MV-4-11 (cell line): ENCODE results near the gene CRB3.

ENCODE experiments used
- DNase-seq: peaks from one replicate; lab custom pipeline; 2025; lab: John Stamatoyannopoulos, UW

Gene CRB3

DNA sequence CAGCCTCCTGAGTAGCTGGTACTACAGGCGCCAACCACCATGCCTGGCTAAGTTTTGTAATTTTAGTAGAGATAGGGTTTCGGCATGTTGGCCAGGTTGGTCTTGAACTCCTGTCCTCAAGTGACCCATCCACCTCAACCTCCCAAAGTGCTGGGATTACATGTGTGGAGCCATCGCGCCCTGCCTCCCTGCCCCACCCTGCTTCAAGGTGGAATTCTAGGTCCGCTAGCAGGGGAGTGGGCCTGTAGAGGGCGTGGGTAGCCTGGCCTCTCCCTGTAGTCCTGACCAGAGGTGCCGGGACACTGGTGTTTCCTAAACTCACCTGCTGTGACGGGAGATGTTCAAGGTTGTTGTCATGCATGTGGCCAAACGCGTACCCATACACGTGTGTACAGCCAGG, 30.9 kb upstream of the CRB3 start:
- no peak for DNase-seq

DNA sequence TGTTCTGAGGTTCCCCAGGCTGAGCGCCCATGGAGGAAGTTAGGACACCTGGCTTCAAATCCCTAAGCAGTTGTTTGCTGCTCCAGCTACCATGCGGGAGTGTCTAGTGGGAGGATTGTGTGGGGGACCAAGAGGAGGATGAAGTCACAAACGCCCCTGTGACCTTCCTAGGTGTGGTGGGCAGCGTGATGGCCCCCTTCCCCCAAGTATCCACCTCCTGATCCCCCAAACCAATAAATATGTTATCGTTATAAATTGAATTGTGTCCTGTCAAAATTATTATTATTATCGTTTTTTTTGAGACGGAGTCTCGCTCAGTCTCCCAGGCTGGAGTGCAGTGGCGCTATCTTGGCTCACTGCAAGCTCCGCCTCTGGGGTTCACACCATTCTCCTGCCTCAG, 30.4 kb upstream of the CRB3 start, which contains the start of gene SLC25A41:
TSS of gene SLC25A41 (minus strand) at position 101 of the 400 bp plus-strand sequence. CDS start at position 31, 70 bp downstream.
- no peak for DNase-seq

DNA sequence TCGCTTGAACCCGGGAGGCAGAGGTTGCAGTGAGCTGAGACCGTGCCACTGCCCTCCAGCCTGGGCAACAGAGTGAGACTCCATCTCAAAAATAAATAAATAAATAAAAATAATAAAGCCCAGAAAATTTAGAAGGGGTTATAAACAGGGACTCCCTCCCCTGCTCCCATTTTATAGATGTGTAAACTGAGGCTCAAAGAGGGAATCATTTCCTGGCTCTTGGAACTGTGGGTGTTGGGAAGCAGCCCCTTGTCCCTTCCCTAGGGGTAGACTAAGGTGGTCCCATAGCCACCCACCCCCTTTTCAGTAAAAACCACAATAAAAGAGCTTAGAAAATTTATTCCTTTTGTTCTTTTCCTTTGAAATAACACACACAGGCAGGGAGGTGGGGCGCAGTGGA, 24.3 kb upstream of the CRB3 start:
- no peak for DNase-seq

DNA sequence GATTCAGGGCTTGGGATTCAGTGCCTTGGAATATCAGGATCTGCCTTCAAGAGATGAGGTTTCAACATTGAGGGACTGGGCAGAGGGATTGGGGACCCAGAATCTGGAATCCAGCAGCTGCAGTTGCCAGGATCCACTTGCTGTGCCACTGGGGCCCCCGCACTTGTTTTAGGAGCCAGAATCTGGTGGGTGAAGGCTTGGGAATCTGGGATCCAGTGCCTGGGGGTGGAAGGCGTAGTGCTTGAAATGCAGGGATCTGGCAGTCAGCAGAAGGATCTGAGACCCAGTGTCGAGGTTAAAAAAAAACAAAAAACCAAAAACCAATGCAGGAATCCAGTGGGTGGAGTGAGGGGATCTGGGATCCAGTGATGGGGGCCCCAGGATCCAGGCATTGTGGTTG, 23.2 kb upstream of the CRB3 start:
- no peak for DNase-seq

DNA sequence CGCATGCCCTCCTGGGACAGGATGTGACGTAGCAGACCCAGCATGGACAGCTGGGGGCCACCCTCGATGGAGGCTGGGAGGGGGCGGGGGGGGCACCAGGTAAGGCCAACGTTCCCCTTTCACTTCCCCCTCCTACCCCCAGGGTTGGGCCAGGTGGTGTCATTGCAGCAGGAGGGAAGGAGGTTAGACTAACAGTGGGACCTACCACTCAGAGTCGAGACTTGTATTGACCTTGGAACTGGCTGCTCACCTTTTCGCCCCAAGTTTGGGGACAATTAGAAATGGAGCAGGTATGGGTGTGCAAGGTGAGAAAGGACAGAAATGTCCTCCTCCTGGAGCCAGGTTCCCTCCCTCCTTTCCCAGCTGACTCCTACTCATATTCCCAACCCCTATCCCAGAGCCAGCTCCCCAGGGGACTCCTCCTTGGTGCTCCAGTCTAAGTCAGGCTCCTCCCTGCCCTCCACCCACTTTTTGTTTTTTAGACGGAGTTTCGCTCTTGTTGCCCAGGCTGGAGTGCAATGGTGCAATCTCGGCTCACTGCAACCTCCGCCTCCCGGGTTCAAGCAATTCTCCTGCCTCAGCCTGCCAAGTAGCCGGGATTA, 21.9 kb upstream of the CRB3 start:
- DNase-seq = no peak

DNA sequence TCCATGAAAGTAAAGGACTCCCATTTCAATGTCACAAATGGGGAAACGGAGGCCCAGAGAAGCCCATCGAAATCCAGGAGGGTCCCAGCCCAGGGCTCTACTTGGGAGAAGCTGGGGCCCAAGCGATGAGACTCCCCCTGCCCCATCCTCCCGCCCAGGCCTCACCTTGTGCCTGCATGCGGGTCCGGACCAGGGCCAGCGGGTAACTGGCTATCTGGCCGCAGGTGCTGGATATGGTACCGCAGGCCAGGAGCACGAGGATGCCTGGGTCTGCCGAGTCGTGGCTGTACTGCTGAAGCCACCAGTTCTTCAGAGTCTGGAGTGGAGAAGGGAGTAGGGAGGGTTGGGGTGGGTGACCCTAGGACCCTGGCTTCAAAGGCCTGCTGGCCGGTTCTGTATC, 20.1 kb upstream of the CRB3 start:
- DNase-seq = no peak

DNA sequence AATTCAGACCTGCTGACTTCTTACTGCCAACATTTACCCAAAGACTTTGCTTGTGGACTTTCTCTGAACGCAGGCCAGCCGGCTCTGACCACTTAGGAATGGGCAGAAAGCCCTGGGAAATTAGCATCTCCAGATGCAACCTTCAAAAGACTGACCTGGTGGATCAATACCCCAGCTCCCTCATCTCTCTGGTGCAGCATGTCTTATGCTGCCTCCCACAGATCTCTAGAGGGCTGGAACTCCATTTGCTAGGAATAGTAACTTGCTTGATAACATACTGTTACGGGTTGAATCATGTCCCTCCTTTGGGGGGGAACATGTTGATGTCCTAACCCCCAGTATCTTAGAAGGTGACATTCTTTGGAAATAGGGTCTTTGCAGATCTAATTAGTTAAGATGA, 17.6 kb upstream of the CRB3 start:
- DNase-seq = no peak

DNA sequence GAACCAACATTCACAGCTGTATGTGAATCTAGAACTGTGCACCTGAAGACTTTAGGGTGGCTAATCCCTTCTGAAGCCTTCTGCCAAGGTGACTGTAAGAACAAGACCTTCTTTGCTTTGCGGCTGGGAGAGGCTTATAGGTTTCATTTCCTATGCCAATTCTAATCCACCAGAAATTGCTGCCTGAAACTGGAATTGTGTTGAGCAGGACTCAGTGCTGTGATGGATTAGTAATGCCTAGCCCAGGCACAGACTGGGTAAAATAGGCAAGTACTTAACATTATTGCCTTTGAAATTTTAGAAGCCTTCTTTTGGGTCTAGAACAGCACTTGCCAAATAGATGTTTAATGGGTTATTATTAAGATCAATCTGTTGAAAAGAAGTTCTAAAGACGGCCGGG, 16.0 kb upstream of the CRB3 start:
- no peak for DNase-seq

DNA sequence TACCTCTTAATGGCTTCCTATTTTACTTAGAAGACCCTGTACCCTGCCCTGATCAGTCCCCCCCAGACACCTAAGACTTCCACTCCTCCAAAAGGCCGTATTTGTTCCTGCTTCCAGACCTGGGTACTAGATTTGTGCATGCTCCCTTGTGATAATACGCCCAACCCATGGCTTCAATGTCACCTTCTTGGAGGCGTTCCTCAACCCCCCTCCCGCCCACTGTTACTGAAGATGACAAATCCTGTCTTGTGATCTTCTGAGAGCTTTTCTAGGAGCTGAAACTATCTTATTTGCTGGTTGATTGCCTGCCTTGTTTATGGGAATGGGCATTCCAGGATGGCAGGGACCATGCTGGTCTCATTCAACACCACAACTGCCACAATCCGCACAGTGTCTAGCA, 13.9 kb upstream of the CRB3 start:
- DNase-seq = no peak

DNA sequence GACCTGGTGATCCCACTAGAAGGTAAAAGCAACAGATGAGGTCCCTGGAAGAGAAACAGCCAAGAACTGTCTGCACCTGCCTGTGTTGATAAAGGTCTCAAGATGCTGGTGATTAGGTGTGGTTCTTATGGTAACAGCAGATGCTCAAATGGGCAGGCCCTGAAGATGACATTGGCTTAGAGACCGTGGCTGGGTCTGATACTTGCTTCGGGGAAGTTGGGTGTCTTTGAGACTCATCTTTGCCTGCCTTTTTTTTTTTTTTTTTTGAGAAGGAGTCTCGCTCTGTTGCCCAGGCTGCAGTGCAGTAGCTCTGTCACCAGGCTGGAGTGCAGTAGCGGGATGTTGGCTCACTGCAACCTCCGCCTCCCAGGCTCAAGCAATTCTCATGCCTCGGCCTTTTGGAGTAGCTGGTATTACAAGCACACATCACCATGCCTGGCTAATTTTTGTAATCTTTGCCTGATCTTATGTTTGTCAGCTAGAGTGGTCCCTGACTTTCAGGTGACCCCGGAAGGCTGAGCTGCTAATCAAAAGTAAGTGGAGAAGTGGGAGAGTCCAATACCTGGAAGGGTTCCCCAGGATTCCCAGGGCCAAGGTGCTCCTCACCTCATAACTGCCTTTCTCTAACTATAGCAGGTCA, 12.4 kb upstream of the CRB3 start:
- no peak for DNase-seq

DNA sequence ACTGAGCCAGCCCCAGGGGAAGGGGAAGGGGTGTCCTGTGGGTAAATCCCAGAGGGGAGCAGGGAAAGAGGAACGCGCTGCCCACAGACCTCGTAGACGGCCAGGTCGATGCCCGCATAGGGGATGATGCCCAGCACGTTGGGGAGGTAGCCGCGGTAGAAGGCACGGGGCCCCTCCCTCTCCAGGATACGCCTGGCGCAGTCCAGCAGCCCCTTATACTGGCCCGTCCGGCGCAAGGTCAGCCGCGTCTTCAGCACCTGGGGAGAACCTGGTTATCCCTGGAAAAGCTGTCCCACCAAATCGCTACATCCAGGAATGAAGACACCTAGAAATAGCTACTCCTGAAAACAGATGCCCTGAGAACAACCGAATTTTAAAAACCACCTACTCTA, 11.9 kb upstream of the CRB3 start:
- no peak for DNase-seq

DNA sequence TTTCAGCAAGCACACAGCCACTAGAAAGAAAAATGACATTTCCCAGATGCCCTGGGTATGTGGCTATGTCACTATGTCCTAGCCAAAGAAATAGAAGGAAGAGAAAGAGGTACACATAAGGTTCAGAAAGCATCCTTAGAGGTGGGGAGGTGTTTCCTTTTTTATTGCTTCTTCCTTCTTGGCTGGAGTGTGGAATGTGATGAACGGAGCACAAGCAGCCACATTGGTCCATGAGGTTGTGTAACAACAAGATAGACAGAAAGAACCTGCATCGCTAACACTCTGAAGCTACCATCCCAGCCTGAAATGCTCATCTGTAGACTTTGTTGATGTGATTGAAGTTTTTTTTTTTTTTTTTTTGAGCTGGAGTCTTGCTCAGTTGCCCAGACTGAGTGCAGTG, 11.2 kb upstream of the CRB3 start:
- no peak for DNase-seq

DNA sequence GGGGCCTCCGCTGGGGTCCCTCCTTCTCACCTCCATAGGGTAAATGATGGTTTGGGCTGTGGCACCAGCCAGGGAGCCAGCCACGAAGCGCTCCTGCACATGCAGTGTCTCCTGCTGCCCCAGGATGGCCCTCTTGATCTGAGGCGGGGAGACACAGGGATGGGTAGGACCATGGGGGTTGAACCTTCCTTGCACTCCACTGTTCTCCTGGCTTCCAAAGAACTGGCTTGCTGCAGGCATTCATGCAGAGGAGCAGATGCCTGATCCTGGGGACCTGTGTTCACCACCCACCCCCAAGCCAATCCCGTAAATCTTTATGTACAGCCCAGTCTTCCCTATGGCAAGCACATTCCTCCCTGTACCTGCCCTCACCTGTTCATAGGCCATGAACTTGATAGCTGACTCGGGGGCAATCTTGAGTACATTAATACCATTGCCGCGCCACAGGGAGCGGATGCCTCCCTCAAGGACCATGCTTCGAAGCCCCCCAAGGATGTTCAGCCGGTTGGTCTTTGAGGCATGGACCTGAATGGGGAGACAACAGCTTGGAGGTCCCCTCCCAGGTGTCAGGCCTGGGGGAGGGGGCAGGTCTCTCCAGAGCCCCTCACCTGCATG, 10.0 kb upstream of the CRB3 start:
- no peak for DNase-seq

DNA sequence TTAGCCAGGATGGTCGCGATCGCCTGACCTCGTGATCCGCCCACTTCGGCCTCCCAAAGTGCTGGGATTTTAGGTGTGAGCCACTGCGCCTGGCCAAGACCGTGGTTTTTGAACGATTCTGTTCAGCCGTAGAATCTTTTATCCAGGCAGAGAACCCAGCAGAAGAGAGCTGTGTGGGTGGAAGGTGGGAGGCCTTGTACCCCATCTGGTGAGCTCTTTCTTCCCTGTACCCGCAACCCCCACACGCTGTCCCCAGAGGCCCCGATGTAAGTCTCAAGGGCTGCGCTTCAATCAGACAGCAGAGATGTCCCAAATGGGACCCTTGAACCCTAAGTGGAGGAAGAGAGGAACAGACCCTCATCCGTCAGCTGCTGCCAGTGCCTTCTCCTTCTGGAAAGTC, 8.1 kb upstream of the CRB3 start:
- no peak for DNase-seq

DNA sequence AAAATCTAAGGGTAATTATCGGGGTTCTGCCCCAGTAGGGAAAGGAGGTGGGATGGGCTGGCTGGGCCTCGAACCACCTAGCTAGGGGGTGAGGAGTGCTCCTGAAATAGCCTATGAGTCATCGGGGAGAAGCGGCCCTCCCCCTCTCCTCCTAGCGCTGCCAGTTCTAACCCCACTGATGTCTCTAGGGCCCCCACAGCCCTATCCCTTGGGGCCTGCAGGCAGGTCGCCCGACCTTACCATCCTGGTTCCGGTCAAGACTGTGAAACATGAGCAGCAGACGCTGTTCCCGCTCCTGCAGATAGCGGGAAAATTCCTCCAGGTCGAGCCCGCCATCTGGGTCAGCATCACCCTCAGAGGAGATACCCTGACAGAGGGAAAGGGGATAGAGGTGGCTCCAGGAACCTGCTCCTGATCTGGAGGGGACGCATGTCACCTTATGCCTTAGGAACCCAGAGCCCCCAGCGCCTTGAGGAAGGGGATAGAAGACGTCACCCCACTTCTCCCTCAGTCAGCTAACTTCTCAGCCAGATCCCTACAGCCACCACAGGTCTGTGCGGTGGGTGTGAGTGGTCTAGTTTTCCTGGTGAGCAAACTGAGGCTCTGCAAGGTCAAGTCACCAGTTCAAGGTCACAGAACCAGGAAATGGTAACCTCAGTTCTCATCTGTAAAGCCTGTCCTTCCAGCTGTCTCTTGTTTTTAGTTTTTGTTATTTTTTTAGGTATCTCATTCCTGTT, 5.9 kb upstream of the CRB3 start:
- peak; percentile 13 for DNase-seq

DNA sequence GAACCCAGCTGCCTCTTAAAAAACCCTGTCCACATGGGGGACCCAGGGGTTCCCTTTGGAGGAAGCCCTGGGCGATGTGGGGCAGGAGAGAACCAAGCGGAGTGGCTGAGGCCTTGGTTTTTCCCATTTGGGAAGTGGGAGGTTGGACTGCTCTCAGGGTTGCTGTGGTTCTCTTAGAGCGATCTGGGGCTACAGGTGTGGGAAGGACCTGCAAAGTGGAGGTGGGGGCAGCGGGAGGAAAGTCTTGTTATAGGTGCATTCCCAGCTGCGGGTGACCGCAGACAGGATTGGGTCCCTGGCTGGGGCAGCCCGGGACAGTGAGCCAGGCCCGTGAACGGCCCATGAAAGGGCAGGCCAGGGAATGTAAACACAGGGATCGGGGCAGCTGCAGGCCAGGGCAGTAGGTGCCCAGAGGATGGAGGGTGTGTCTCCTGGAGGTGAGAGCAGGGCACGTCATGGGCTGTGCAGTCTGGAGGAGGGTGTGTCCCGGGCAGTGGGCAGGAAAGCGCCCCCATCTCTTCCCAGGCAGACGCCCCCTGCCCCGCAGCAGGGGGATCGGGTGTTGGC, 5.3 kb upstream of the CRB3 start:
- DNase-seq = no peak

DNA sequence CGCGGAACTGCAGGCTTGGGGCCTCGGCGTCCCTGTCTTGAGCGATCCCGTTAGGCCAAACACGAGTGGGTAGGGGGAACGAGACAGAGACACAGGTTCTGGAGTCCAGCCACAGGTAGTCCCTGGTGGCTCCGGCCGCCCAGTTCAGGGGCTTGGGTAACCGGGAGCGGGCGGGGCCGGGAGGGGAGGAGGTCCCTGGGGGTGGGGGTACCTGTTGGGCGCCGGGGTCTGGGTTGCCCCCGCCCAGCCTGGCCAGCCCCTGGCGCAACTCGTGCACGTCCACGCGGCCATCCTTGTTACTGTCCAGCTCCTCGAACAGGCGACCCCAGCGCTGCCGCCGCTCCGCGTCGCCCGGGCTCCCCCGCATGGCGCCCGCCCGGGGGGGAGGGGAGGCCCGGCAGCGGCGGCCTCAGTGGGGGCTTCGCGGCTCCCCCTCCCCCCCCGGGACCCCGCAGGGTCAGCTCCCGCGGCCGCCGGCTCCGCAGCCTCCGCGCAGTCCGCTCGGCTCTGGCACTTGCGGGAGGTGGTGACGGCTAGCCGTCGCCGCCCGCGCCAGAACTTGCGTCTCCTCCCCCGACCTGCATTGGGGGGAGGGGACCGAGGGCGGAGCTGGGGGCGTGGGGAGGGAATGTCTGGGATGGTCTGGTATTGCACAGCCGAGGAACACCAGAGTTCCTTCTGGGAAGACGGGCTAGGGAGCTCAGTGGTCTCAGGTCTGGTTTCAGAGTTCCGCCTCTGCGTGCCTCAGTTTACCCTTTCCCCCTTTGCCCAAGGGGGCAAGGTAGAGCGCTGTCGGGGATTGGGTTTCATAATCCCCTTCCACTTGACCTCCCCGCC, 4.6 kb upstream of the CRB3 start, which contains the start of gene SLC25A23:
TSS of gene SLC25A23 (minus strand) at position 531 of the 837 bp plus-strand sequence. CDS start at position 367, 164 bp downstream.
- peak; percentile 36 for DNase-seq

DNA sequence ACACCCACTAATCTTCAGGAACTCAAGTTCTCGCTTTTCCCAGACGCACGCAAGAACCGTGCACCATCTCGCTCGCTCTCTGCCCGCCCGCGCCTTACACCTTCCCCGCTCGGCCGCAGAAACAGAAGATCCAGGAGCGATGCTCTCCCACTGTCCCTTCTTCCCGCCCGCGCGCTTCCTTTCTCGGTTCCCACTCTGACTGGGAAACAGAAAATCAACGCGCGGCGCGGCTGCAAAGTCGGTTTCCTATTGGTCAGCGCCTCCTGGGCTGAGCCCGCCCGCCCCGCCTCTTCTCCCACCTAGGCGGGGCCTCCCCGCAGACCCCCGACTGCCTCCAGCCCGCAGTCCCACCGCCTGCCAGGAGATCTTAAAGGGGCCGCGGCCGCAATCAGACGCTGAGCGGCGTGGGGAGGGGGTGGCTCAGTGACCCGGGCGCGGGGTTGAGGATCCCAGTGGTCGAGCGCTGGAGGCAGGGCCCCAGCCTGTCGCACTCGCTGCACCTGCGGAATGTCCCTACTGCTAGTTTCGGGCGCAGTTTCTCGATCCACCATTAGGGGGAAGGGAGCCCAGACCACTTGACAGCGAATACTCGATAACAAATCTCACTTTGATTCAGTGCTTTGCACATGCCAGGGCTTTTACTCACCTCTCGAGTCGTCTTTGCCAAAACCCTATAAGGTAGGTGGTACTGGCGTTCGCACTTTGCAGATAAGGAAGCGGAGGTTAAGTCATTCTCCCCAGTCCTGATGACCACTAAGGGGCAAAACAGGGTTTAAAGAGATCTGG, 3.8 kb upstream of the CRB3 start:
- DNase-seq = peak; percentile 99

DNA sequence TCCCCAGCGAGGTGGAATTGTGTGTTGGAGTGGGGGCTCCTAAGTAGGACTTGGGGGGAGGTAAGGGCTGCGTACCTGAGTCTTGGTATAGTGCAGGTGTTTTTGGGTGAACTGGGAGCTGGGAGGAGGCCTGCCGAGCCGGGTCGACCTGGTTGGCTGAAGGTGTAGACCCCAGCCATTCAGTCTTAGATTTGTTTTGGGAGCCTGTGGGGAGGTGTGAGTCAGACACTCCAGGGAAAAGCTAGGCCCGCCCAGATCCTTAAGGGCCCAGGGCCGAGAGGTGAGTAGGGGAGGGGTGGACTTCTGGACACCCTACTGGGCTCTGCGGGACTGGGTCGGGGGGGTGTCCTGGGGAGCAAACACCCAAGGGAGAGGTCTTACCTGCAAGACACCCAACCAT, 935 bp downstream of the CRB3 start:
- no peak for DNase-seq

DNA sequence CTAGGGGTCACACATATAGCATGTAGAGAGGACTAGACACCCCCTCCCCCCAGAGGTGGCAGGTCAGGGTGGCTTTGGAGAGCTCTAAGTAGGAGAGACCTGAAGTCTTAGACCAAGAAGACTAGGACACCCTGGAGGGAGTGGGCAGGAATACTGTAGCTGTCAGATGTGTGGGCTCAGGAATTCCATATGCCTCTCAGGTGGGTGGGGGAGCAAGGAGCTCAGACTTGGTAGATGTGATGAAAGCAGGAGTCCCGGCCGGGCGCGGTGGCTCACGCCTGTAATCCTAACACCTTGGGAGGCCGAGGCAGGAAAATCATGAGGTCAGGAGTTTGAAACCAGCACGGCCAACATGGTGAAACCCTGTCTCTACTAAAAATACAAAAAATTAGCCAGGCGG, 1.6 kb downstream of the CRB3 start:
- DNase-seq = no peak
